D721Med (cell line): ENCODE measurements around the gene FOXO6.

Experiments
- DNase-seq: peaks from one replicate; pipeline ENCODE4 v3.0.0; 2011; ENCODE audit warnings: low spot score; ENCODE audit not compliant: insufficient read length
- FAIRE-seq: peaks from 2 replicates; lab custom pipeline; 2011; peaks lifted over from hg19 to GRCh38; lab: Jason Lieb, UNC
- CTCF ChIP-seq: IDR thresholded peaks from 2 replicates; pipeline ENCODE4 v1.5.1; 2012; ENCODE audit warnings: mild to moderate bottlenecking, control low read depth; ENCODE audit not compliant: insufficient read depth; ENCODE audit errors: missing control alignments

The FOXO6 gene

GRCh38 chr1:41340655-41341364 lies 20.4 kb upstream of the FOXO6 start:
- DNase-seq, result no peak
- no peak for FAIRE-seq
- no peak for TF ChIP-seq CTCF

GRCh38 chr1:41341365-41341683 lies 19.9 kb upstream of the FOXO6 start:
- TF ChIP-seq CTCF, result no peak
- FAIRE-seq, result no peak
- DNase-seq, result no peak

GRCh38 chr1:41341772-41342562 lies 19.3 kb upstream of the FOXO6 start:
- no peak for FAIRE-seq
- no peak for TF ChIP-seq CTCF
- no peak for DNase-seq

GRCh38 chr1:41342774-41343355 lies 18.4 kb upstream of the FOXO6 start:
- no peak for TF ChIP-seq CTCF
- no peak for DNase-seq
- FAIRE-seq, result no peak

GRCh38 chr1:41343790-41344699 lies 17.2 kb upstream of the FOXO6 start:
- DNase-seq (no peak), FAIRE-seq (no peak)
- TF ChIP-seq CTCF, result no peak

- FAIRE-seq (no peak), DNase-seq (no peak)
- no peak for TF ChIP-seq CTCF
Observed at GRCh38 chr1:41344708-41345159, 16.5 kb upstream of the FOXO6 start.
